Upper lobe of left lung (tissue), 4 donors: ENCODE results near the gene ADAMTS13.

ENCODE experiments used
- POLR2AphosphoS5 ChIP-seq, 2 donors: sonication (generic); formaldehyde crosslinking; IDR thresholded peaks; one replicate each; pipeline ENCODE4 v1.5.1; 2017; ENCODE audit warnings: antibody characterized with exemption in 2 of 2
- TF ChIP-seq, protein P1 (sequence below), 6 experiments: fragments of 450-650 bp in 4 of 6; fragments of 200-600 bp in 2 of 6; sonication (generic) in 2 of 6; IDR thresholded peaks; one replicate each; pipeline ENCODE4 v1.5.1; 2016 to 2019; ENCODE audit warnings: antibody characterized with exemption in 6 of 6

DNA sequence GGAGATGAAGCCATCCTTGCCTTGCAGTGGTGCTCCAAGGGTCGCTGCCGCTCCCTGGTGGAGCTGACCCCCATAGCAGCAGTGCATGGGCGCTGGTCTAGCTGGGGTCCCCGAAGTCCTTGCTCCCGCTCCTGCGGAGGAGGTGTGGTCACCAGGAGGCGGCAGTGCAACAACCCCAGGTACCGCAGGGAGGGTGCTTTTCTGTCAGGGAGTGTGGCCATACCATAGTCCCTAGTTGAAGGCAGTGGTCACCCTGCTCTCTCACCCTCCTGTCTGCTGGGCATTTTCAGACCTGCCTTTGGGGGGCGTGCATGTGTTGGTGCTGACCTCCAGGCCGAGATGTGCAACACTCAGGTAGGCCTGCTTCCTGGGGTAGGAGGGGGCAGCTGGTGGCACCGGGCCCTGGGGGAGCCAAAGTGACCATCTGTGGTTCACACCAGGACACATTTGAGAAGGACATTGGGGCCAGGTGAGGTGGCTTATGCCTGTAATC, 11.2 kb downstream of the ADAMTS13 start:
- TF ChIP-seq, protein P1, sequence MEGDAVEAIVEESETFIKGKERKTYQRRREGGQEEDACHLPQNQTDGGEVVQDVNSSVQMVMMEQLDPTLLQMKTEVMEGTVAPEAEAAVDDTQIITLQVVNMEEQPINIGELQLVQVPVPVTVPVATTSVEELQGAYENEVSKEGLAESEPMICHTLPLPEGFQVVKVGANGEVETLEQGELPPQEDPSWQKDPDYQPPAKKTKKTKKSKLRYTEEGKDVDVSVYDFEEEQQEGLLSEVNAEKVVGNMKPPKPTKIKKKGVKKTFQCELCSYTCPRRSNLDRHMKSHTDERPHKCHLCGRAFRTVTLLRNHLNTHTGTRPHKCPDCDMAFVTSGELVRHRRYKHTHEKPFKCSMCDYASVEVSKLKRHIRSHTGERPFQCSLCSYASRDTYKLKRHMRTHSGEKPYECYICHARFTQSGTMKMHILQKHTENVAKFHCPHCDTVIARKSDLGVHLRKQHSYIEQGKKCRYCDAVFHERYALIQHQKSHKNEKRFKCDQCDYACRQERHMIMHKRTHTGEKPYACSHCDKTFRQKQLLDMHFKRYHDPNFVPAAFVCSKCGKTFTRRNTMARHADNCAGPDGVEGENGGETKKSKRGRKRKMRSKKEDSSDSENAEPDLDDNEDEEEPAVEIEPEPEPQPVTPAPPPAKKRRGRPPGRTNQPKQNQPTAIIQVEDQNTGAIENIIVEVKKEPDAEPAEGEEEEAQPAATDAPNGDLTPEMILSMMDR (IDR thresholded peaks at IDR 0.05), result no peak
- TF ChIP-seq POLR2AphosphoS5 (IDR thresholded peaks at IDR 0.05), result no peak
